Naive thymus-derived CD4-positive, alpha-beta T cell (primary cell): ENCODE data around the gene POU6F2. TPM values are rescaled to one million over a fixed set of nuclear protein-coding genes. Genes with fewer than 3 reads are reported as not detected.
A peak's percentile ranks its signal among the peaks of the same experiment; 100 is the strongest.

Experiments used
- ATAC-seq: fragments of 150-1000 bp; cut with Tn5 transposase; 2 replicates; pipeline ENCODE4 v1.10.0; 2021; ENCODE audit warnings: mild to moderate bottlenecking, moderate library complexity
- CTCF ChIA-PET: fragments of 350-600 bp; sonication (Branson Sonifier 250); formaldehyde crosslinking; loops from one replicate; lab custom pipeline; 2021; ENCODE audit warnings: antibody characterized with exemption; lab: Charles Lee
- POLR2A ChIA-PET: fragments of 350-600 bp; sonication (Branson Sonifier 250); formaldehyde crosslinking; loops from one replicate; lab custom pipeline; 2021; ENCODE audit warnings: antibody characterized with exemption, inconsistent platforms; lab: Charles Lee
- DNase-seq, 9 donors: peaks; one replicate each; pipeline versions ENCODE4 v3.0.0 to v3.0.0-alpha.2; 2020 to 2022; ENCODE audit warnings: mixed read lengths in 1 of 9
- H3K27ac ChIP-seq: one replicate; pipeline ENCODE4 v1.7.0; 2013; ENCODE audit warnings: mild to moderate bottlenecking, low read depth, low read length, moderate library complexity
- H3K27me3 ChIP-seq, 2 donors: one replicate each; pipeline ENCODE4 v1.7.0; 2013; ENCODE audit warnings: low read length in 2 of 2, mild to moderate bottlenecking in 2 of 2, moderate library complexity in 2 of 2; ENCODE audit not compliant: control insufficient read depth in 2 of 2, insufficient read depth in 2 of 2
- H3K36me3 ChIP-seq, 3 experiments: 1 replicate in 2 of 3; 2 replicates in 1 of 3; pipeline ENCODE4 v1.7.0; 2013; ENCODE audit warnings: low read length in 3 of 3, mild to moderate bottlenecking in 3 of 3, moderate library complexity in 1 of 3; ENCODE audit not compliant: insufficient read depth in 3 of 3, control insufficient read depth in 2 of 3
- H3K4me1 ChIP-seq, 2 donors: one replicate each; pipeline ENCODE4 v1.7.0; 2013; ENCODE audit warnings: low read length in 2 of 2, mild to moderate bottlenecking in 2 of 2, moderate library complexity in 1 of 2; ENCODE audit not compliant: control insufficient read depth in 2 of 2, insufficient read depth in 2 of 2
- H3K4me3 ChIP-seq: 2 replicates; pipeline ENCODE4 v1.7.0; 2013; ENCODE audit warnings: mild to moderate bottlenecking, low read length
- H3K9me3 ChIP-seq, 3 experiments: 1 replicate in 2 of 3; 2 replicates in 1 of 3; pipeline ENCODE4 v1.7.0; 2013; ENCODE audit warnings: low read length in 3 of 3; ENCODE audit not compliant: control insufficient read depth in 2 of 3
- H3K27ac Mint-ChIP-seq, 9 donors: one replicate each; pipeline ENCODE4 v1.8.0; 2020 to 2022; ENCODE audit warnings: mixed read lengths in 9 of 9, mild to moderate bottlenecking in 8 of 9, moderate library complexity in 5 of 9, inconsistent platforms in 2 of 9
- H3K27me3 Mint-ChIP-seq, 5 donors: one replicate each; pipeline ENCODE4 v1.8.0; 2021 to 2022; ENCODE audit warnings: mixed read lengths in 5 of 5, mild to moderate bottlenecking in 1 of 5
- H3K36me3 Mint-ChIP-seq, 5 donors: one replicate each; pipeline ENCODE4 v1.8.0; 2020 to 2022; ENCODE audit warnings: mixed read lengths in 5 of 5, mild to moderate bottlenecking in 3 of 5, inconsistent platforms in 1 of 5
- H3K4me1 Mint-ChIP-seq, 7 donors: one replicate each; pipeline ENCODE4 v1.8.0; 2020 to 2022; ENCODE audit warnings: mixed read lengths in 7 of 7, mild to moderate bottlenecking in 3 of 7, inconsistent platforms in 1 of 7
- H3K4me3 Mint-ChIP-seq, 10 donors: one replicate each; pipeline ENCODE4 v1.8.0; 2020 to 2022; ENCODE audit warnings: mild to moderate bottlenecking in 10 of 10, mixed read lengths in 10 of 10, moderate library complexity in 6 of 10, inconsistent platforms in 2 of 10
- H3K9me3 Mint-ChIP-seq, 11 donors: one replicate each; pipeline ENCODE4 v1.8.0; 2020 to 2022; ENCODE audit warnings: mixed read lengths in 11 of 11, mild to moderate bottlenecking in 4 of 11, inconsistent platforms in 1 of 11, moderate library complexity in 1 of 11
- intact Hi-C, 2 donors: fragments of 100-400 bp; cut with micrococcal nuclease; formaldehyde crosslinking; loops; one replicate each; pipeline ENCODE4 v1.15.1; 2023
- polyA plus RNA-seq, 2 donors: library from polyadenylated mRNA; unstranded; fragments of 300-500 nt; fragmentation: Illumina TruSeq; gene quantifications; one replicate each; pipeline ENCODE4 v1.2.3, GENCODE V29; 2021
- total RNA-seq, 6 experiments: library from RNA in 5 of 6; stranded (reverse) in 5 of 6; gene quantifications; 1 replicate in 5 of 6; 2 replicates in 1 of 6; pipeline ENCODE4 v1.2.3 and lab custom pipeline; 2021 to 2026

Gene POU6F2
- total and polyA plus RNA-seq, 7 experiments from 2014 or later, result 0.24 TPM; not detected in 6

DNA sequence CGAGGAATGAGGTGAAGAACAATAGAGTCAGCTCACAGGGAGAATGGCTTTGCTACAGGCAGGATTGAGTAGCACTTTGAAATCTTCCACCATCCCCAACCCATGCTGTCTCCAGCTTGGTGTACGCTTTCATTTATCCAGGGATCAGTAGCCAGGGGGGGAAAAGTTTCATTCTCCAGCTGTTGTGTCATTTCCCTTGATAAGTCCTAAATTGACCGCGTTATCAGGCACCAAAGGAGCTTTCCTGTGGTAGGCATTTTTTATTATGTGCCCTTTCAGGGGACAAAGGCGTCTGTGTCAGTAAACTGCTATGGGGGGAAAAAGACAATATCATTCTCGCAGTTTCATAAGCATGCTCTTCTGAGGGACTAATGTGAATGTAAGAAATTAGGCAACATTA, 481.9 kb downstream of the POU6F2 start:
- Mint-ChIP-seq H3K4me1 (peaks cover 0 to under 1% (median 0%) of the 10 kb centered on the region in 7 donors), H3K36me3 (no peaks in the 10 kb centered on the region), H3K4me3 (no peak overlapping the region), H3K27ac (no peak overlapping the region), H3K27me3 (peaks cover 4 to 23% (median 8%) of the 10 kb centered on the region in 5 donors), H3K9me3 (no peaks in the 10 kb centered on the region)
- H3K27me3 ChIP-seq, result no peaks in the 10 kb centered on the region
- ATAC-seq (no peak), DNase-seq (no peak)
- CTCF ChIA-PET, result interaction anchor here (0.6 to 1.4 kb wide), 3 partner anchors 9 to 201 kb away, joined by 3 read pairs; no protein-coding TSS in a partner anchor
- intact Hi-C loops, result loop anchor here in 1 of 2 donors (10.0 kb wide), 1 partner anchor 285 kb away; no protein-coding TSS in a partner anchor
- H3K27ac ChIP-seq, result no peak overlapping the region
- H3K4me1 ChIP-seq, result no peaks in the 10 kb centered on the region
- POLR2A ChIA-PET, result no interaction called here
- no peaks in the 10 kb centered on the region for H3K36me3 ChIP-seq
- no peak overlapping the region for H3K4me3 ChIP-seq
- H3K9me3 ChIP-seq, result no peaks in the 10 kb centered on the region

DNA sequence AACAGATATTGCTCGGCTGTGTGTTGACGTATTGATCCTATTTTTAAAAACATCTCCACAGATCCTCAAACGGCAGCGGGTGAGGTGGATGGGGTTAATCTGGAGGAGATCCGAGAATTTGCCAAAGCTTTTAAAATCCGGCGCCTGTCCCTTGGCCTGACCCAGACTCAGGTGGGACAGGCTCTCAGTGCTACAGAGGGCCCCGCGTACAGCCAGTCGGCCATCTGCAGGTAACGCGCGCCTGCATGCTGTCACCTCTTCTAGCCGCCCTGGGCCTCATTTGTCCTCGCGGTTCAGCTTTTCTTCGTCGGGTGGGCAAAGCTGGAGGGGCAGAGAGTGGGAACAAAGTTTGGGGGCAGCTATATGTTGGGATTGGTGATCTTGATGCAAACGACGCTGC, 482.8 kb downstream of the POU6F2 start:
- POLR2A ChIA-PET, result no interaction called here
- Mint-ChIP-seq H3K4me1 (peaks cover 0 to 6% (median 3%) of the 10 kb centered on the region in 7 donors), H3K36me3 (no peaks in the 10 kb centered on the region), H3K27ac (no peak overlapping the region), H3K4me3 (no peak overlapping the region), H3K27me3 (peaks cover 6 to 25% (median 10%) of the 10 kb centered on the region in 5 donors), H3K9me3 (no peaks in the 10 kb centered on the region)
- Histone ChIP-seq H3K9me3 (no peaks in the 10 kb centered on the region), H3K27ac (no peak overlapping the region), H3K36me3 (no peaks in the 10 kb centered on the region), H3K4me1 (no peaks in the 10 kb centered on the region), H3K27me3 (no peaks in the 10 kb centered on the region), H3K4me3 (no peak overlapping the region)
- CTCF ChIA-PET, result interaction anchor here (1.4 kb wide), 1 partner anchor 8 kb away, joined by 3 read pairs; no protein-coding TSS in a partner anchor
- ATAC-seq (no peak), DNase-seq (no peak)
- intact Hi-C loops, result no loop called here

- CTCF ChIA-PET, result no interaction called here
- POLR2A ChIA-PET, result interaction anchor here (0.8 kb wide), 1 partner anchor 28 kb away, joined by 4 read pairs; no protein-coding TSS in a partner anchor
These were observed 483.6 kb downstream of the POU6F2 start for GRCh38 chr7:39461263-39461820.

DNA sequence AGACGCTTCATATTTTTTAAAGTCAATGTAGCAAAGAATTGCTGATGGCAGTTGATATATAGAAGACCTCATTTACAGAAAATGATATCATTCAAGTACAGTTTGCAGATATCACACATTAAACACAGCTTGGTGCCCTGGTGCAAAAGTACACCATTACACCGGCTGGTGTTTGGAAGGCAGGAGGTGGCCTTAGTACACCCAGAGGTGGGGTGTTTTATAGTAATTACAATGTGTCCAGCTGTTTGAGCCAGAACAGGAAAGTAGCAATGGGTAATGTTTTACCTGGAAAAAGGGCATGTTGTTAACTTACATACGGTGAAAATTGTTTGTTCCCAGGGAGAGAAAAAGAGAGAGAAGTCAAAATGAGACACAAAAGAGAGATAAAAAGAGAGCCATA, 485.5 kb downstream of the POU6F2 start:
- Histone ChIP-seq H3K27me3 (no peaks in the 10 kb centered on the region), H3K27ac (no peak overlapping the region), H3K4me3 (no peak overlapping the region), H3K9me3 (no peaks in the 10 kb centered on the region), H3K4me1 (no peaks in the 10 kb centered on the region), H3K36me3 (no peaks in the 10 kb centered on the region)
- no peak for ATAC-seq
- DNase-seq, result no peak
- no peaks in the 10 kb centered on the region for H3K9me3 Mint-ChIP-seq
- peaks cover 0 to 6% (median 5%) of the 10 kb centered on the region in 7 donors for H3K4me1 Mint-ChIP-seq
- intact Hi-C loops, result no loop called here
- H3K27ac Mint-ChIP-seq, result peak overlapping the region in 1 of 9 donors; percentile 0
- H3K4me3 Mint-ChIP-seq, result no peak overlapping the region
- ChIA-PET CTCF (interaction anchor here (2.5 kb wide), 1 partner anchor 9 kb away, joined by 14 read pairs; no protein-coding TSS in a partner anchor), POLR2A (interaction anchor here (0.5 kb wide), 1 partner anchor 511 kb away, joined by 3 read pairs; no protein-coding TSS in a partner anchor)
- no peaks in the 10 kb centered on the region for H3K36me3 Mint-ChIP-seq
- H3K27me3 Mint-ChIP-seq, result peaks cover 9 to 42% (median 21%) of the 10 kb centered on the region in 5 donors

More at GRCh38 chr7:39461263-39461820, 483.6 kb downstream of the POU6F2 start:
- H3K36me3 ChIP-seq, result no peaks in the 10 kb centered on the region
- peaks cover 0 to 6% (median 5%) of the 10 kb centered on the region in 7 donors for H3K4me1 Mint-ChIP-seq
- H3K9me3 ChIP-seq, result no peaks in the 10 kb centered on the region
- H3K4me3 Mint-ChIP-seq, result no peak overlapping the region
- H3K9me3 Mint-ChIP-seq, result no peaks in the 10 kb centered on the region
- no peaks in the 10 kb centered on the region for H3K4me1 ChIP-seq
- H3K27me3 ChIP-seq, result no peaks in the 10 kb centered on the region
- no peak overlapping the region for H3K27ac ChIP-seq
- intact Hi-C loops, result no loop called here
- H3K27ac Mint-ChIP-seq, result no peak overlapping the region
- H3K4me3 ChIP-seq, result no peak overlapping the region
- DNase-seq (no peak), ATAC-seq (no peak)
- peaks cover 9 to 32% (median 17%) of the 10 kb centered on the region in 5 donors for H3K27me3 Mint-ChIP-seq
- H3K36me3 Mint-ChIP-seq, result no peaks in the 10 kb centered on the region

DNA sequence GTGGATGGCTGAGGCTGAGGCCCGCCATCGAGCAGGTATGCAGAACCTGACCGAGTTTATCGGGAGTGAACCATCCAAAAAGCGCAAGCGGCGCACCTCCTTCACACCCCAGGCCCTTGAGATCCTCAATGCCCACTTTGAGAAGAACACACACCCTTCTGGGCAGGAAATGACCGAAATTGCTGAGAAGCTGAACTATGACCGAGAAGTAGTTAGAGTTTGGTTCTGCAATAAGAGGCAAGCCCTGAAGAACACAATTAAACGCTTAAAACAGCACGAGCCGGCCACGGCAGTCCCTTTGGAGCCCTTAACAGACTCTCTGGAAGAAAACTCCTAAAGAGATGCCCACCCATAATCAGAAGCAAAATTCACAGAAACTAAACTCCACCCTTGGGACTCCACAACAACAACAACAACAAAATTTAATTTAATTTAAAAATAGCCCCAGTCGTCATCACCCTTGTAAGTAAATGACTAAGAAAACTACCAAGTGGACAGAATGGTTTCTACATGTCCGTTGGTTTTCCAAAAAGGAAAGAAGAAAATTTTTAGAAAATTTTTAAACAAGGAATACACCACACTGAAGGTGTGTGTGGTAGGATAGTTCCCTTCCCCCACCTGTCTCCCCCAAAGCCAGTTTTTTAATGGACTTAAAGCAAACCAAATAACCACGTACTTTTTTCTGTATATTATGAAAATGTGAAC, 486.8 kb downstream of the POU6F2 start:
- Histone ChIP-seq H3K27ac (no peak overlapping the region), H3K4me3 (no peak overlapping the region), H3K4me1 (no peaks in the 10 kb centered on the region), H3K36me3 (no peaks in the 10 kb centered on the region), H3K27me3 (no peaks in the 10 kb centered on the region), H3K9me3 (no peaks in the 10 kb centered on the region)
- intact Hi-C loops, result loop anchor here (1.0 to 5.0 kb wide), 4 partner anchors 532 to 1067 kb away; no protein-coding TSS in a partner anchor
- no peaks in the 10 kb centered on the region for H3K36me3 Mint-ChIP-seq
- POLR2A ChIA-PET, result no interaction called here
- peaks cover 6 to 51% (median 22%) of the 10 kb centered on the region in 5 donors for H3K27me3 Mint-ChIP-seq
- no peaks in the 10 kb centered on the region for H3K9me3 Mint-ChIP-seq
- no peak overlapping the region for H3K27ac Mint-ChIP-seq
- no peak overlapping the region for H3K4me3 Mint-ChIP-seq
- peaks cover 0 to 6% (median 5%) of the 10 kb centered on the region in 7 donors for H3K4me1 Mint-ChIP-seq
- no peak for DNase-seq
- no peak for ATAC-seq
- CTCF ChIA-PET, result interaction anchor here (0.6 kb wide), 1 partner anchor 20 kb away, joined by 3 read pairs; no protein-coding TSS in a partner anchor

GRCh38 chr7:39465055-39465929, 487.6 kb downstream of the POU6F2 start:
- CTCF ChIA-PET, result no interaction called here
- no peaks in the 10 kb centered on the region for H3K4me1 ChIP-seq
- Mint-ChIP-seq H3K27me3 (peaks cover 7 to 48% (median 21%) of the 10 kb centered on the region in 5 donors), H3K27ac (no peak overlapping the region), H3K4me3 (peak overlapping the region in 1 of 10 donors; percentile 26), H3K4me1 (peaks cover 0 to 6% (median 5%) of the 10 kb centered on the region in 7 donors), H3K36me3 (no peaks in the 10 kb centered on the region), H3K9me3 (no peaks in the 10 kb centered on the region)
- no peak overlapping the region for H3K4me3 ChIP-seq
- no peaks in the 10 kb centered on the region for H3K36me3 ChIP-seq
- intact Hi-C loops, result loop anchor here (1.0 to 5.0 kb wide), 4 partner anchors 532 to 1068 kb away; no protein-coding TSS in a partner anchor
- POLR2A ChIA-PET, result no interaction called here
- no peak overlapping the region for H3K27ac ChIP-seq
- peak; percentile 57 for ATAC-seq
- peak in 7 of 9 donors; percentile 7 to 36 (median 27) for DNase-seq
- no peaks in the 10 kb centered on the region for H3K9me3 ChIP-seq
- no peaks in the 10 kb centered on the region for H3K27me3 ChIP-seq
